ENCODE measurements around the gene RAB1B.
"Not testable (repeated sequence)": the region's sequence is repeated elsewhere in the genome, so short reads cannot be mapped to it uniquely, and the experiment has no call there.

The RAB1B gene

DNA sequence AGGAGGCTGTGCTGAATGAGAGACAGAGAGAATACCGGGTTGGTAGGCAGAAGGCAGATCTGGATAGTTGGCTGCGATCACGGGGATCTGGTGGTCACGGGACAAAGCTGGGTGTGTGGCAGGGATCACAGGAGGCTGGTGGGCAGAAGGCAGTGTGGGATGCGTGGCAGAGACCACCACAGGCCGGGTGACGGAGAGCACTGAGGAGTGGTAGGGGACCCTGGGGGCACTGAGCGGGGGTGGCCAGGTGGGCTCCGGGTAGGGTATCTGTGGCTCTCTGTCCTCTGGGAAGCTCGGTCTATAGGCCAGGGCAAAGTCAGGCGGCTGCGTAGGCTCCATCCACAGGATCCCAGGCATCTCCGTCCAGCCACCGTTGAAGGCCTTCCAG is 47.1 kb downstream of the RAB1B start:
- peak overlapping the region; percentile 62 for H3K4me3 ChIP-seq (ENCODE audit: low read depth, low read length)
- DNase-seq (ENCODE audit: low read depth), result no peak

DNA sequence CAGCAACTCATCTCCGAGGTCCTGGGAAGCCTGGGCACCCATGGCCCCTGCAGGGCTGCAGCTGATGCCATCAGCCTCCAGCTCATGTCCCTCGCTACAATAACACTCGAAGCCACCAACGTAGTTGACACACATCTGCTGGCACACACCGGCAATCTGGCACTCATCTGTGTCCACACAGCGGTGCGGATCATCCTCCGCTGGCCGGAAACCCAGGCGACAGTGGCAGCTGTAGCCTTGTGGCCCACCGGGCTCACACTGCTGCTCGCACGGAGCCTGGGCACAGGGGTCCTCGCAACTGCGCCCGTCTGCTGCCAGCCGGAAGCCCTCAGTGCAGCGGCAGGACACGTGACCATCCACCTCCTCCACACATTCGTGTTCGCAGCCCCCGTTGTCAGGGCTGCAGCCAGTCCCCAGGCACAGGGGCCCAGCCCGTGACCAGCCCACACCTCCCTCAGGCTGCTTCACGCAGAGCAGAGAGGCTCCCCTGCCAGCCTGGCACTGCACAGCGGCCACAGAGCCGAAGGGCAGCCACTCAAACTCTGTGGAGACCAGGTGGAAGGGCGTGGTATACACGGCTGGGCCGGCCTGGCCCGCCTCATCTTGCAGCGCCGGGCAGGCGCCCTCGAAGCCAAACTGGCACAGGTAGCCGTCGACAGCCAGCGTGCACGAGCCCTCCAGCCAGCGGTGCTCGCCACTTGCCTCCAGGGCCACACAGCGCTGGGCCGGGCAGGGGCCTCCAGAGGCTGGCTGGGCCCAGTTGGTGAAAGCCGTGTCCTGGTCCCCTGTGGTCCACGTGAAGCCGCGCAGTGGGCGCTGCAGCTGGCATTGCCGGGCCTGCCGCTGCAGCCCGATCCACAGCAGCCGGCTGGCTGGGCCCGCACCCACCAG is 47.7 kb downstream of the RAB1B start:
- DNase-seq (ENCODE audit: low read depth), result no peak
- peak overlapping the region; percentile 62 for H3K4me3 ChIP-seq (ENCODE audit: low read depth, low read length)

DNA sequence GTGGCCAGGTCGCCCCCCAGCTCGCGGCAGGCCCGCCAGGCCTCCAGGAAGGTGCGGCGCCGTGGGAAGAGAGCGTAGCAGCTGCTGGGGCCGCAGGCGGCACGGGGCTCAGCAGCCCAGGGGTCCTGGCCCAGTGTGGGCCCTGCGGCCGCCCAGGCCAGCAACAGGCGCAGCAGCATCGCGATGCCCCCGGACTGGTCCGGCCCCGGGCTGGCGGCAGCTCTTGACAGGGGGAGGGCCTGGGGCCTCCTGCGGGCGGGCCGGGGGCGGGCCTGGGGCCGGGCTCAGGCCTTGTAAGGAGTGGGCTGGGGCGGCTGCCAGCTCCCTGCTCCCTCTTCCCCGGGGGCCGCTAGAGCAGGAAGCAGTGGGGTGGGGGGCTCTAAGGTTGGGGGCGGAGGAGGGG is 48.4 kb downstream of the RAB1B start, which contains the start of gene CD248:
CD248 (minus strand) TSS at position 196 of the 403 bp plus-strand sequence; CDS start at position 179, 17 bp downstream.
- peak within 1 kb of the TSS; percentile 62 for H3K4me3 ChIP-seq (ENCODE audit: low read depth, low read length)

DNA sequence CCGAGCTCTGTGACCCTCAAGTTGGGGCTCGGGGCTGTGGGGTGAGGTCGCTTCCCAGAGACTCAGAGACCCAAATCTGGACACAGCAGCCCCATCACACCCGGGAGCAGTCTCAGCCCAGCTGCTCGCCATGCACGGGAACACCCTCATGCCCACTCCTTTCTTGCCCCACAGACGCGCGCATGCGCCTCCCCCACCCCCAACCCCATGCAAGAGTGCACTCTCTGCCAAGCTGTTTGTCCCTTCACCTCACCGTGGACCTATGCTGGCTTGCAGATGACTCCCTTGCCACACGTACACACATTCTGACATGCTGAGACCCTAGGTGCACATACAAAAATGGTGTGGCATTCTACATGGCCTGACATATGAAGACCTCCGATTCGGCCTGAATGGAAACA is 48.9 kb downstream of the RAB1B start:
- DNase-seq (ENCODE audit: low read depth), result peak; percentile 65
- no peak overlapping the region for H3K4me3 ChIP-seq (ENCODE audit: low read depth, low read length)

More for the DNA sequence above, 48.4 kb downstream of the RAB1B start, which contains the start of gene CD248:
- peak; percentile 84 for DNase-seq (ENCODE audit: low read depth)

DNA sequence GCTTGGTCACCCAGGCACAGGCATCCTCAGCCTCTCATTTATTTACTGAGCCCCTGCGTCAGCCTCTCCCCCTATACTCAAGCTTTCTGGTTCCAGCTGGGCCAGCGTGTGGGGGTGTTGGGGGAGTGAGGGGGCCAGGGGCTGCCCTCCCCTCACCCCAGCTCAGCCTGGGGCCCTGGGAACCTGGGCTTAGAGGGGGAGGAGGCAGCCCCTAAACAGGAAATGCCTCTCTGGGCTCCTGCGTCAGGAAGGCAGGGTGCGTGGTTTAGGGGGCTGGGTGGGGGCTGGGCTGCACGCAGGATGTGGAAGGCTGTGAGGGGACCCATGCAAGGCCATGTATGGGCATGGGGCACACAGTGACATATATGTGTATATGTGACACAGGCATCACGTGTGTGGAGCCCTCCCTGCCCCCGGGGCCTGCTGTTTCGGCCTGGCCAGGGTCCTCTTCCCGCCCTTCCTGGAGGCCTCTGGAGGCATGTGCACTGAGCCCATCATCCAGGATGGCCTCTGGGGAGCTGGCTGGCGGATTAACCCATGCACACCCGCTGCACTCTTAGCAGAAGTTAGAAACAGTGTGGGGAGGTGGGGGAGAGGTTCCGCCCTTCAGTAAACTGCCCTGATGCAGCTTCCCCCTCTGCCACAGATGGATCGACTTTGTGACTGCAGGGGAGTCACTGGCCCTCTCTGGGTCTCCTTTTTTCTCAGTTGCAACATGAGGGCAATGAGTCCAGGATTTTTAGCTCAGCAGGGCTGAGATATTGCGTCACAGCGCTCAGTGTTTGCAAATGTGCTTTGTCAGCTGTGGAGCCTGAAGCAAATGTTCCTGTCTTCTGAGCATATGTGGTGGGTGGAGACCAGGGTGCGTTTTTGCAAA is 49.5 kb downstream of the RAB1B start:
- DNase-seq (ENCODE audit: low read depth), result peak; percentile 91
- no peak overlapping the region for H3K4me3 ChIP-seq (ENCODE audit: low read depth, low read length)

DNA sequence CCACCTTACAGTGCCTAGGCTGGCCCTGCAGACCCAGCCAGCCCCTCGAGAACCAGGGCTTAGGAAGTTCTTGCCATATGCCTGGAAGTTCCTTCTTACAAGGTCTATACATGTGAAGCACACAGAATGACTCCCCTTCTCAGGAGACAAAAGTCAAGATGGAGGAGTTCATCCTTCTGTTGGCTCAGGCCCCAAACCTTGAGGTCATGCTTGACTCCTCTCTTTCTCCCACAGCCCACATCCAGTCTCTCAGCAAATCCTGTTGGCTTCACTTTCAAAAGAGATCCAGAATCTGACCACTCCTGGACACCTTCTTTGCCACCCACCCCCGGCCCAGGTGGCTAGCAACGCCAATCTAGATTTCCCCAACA is 50.1 kb downstream of the RAB1B start:
- no peak overlapping the region for H3K4me3 ChIP-seq (ENCODE audit: low read depth, low read length)
- DNase-seq (ENCODE audit: low read depth), result no peak

DNA sequence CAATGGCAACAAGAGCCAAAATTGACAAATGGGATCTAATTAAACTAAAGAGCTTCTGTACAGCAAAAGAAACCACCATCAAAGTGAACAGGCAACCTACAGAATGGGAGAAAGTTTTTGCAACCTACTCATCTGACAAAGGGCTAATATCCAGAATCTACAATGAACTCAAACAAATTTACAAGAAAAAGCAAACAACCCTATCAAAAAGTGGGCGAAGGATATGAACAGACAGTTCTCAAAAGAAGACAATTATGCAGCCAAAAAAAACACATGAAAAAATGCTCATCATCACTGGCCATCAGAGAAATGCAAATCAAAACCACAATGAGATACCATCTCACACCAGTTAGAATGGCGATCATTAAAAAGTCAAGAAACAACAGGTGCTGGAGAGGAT is 51.9 kb downstream of the RAB1B start:
- not testable (repeated sequence) for DNase-seq (ENCODE audit: low read depth); H3K4me3 ChIP-seq (ENCODE audit: low read depth, low read length)

DNA sequence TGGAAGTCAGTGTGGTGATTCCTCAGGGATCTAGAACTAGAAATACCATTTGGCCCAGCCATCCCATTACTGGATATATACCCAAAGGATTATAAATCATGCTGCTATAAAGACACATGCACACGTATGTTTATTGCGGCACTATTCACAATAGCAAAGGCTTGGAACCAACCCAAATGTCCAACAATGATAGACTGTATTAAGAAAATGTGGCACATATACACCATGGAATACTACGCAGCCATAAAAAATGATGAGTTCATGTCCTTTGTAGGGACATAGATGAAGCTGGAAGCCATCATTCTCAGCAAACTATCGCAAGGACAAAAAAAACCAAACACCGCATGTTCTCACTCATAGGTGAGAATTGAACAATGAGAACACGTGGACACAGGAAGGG is 52.3 kb downstream of the RAB1B start:
- H3K4me3 ChIP-seq (ENCODE audit: low read depth, low read length); DNase-seq (ENCODE audit: low read depth): not testable (repeated sequence)

DNA sequence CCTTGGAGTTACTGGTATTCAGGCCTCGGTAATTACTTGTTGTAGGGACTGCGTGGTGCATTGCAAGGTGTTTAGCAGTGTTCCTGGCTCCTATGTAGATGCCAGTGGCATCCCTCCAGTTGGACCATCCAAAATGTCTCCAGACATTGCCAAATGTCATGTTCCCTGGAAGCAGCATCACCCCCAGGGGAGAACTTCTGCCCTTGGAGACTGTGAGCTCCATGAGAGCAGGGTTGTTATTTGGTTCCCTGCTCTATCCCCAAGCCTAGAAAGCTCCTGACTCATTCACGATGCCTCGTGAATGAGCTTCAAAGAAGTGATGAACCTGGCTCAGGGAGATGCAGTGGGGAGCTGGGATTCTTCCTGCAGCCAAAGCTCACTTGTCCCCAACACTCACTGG is 53.2 kb downstream of the RAB1B start:
- H3K4me3 ChIP-seq (ENCODE audit: low read depth, low read length), result no peak overlapping the region
- DNase-seq (ENCODE audit: low read depth), result no peak

DNA sequence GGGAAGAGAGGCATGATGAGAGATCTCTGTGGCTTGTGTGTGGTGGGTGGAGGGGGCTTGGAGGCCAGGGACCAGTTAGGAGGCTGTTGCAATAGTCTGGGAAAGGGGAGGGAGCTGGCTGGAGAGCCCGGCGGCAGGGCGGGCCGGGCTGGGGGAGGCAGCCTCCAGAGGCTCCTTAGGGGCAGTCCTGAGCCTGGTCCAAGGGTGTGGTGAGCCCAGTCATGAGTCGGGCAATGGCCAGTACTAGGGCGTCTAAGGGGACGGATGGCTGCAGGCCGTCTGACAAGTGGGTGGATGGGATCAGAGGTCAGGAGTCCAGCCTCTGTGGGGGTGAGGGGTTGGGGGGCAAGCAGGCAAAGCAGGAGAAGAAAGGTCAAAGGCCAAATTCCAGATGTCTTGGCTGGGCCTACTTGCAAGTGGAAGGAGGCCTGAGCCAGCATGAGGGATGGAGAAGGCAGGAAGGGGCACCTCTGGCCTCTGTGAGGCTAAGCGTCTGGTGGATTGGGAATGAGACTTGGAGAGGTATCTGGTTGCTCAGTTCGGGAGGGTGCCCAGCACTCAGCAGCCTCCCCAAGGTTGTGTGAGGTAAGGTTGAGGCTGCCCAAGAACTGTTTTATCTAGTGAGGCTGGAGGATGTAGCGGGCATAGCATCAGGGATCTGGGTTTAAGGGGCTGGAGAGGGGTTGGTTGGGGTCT is 54.4 kb downstream of the RAB1B start:
- no peak overlapping the region for H3K4me3 ChIP-seq (ENCODE audit: low read depth, low read length)
- no peak for DNase-seq (ENCODE audit: low read depth)

DNA sequence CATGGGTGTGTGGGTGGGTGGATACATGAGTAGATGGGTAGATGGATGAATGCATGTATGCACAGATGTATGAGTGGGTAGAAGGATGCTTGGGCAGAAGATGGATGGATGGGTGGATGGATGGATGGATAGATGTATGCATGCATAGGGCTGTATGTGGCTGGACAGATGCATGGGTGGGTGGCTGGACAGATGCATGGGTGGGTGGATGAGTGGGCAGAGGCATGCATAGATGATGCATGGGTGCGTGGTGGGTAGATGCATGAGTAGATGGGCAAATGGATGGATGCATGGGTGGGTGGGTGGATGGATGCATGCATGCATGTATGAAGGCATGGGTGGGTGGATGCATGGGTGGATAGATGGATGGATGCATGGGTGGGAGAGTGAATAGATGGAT is 55.2 kb downstream of the RAB1B start:
- no peak overlapping the region for H3K4me3 ChIP-seq (ENCODE audit: low read depth, low read length)
- DNase-seq (ENCODE audit: low read depth), result no peak

DNA sequence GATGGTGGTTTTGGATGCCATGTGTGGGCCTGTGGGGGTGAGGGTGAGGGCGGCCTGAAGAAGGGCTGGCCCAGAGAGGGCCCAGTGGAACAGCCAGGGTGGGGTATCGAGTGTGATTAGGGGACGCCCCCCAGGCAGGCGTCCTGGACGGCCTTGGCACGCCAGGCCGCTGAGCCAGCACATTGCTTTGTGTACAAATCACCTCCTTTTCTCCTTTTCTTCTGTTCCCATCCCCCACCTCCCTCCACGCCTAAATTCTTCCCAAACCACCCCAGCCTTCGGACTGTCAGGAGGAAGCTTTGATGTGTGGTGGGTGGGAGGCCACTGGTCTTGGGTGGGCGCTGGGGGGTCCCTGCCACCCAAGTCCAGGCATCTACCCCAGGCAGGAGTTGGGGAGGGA is 56.2 kb downstream of the RAB1B start:
- no peak overlapping the region for H3K4me3 ChIP-seq (ENCODE audit: low read depth, low read length)
- no peak for DNase-seq (ENCODE audit: low read depth)

DNA sequence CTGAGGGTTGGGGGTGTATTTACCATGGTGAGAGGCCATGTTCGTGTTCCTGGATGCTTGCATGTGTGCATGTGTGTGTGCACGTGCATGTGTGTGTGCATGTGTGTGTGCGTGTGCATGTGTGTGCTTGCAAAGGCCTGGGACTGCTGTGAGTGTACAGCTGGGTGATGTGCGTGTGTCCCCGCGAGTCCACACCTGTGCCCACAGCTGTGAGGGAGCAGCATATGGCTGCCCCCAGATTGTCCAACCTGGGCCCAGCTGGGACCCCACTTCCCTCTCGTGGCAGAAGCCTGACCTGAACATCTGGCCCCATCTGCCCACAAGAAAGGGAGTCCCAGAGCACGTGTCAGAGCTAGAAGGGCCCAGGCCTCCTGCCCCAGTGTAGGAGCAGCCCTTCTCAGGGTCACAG is 56.8 kb downstream of the RAB1B start:
- DNase-seq (ENCODE audit: low read depth), result no peak
- H3K4me3 ChIP-seq (ENCODE audit: low read depth, low read length), result no peak overlapping the region

DNA sequence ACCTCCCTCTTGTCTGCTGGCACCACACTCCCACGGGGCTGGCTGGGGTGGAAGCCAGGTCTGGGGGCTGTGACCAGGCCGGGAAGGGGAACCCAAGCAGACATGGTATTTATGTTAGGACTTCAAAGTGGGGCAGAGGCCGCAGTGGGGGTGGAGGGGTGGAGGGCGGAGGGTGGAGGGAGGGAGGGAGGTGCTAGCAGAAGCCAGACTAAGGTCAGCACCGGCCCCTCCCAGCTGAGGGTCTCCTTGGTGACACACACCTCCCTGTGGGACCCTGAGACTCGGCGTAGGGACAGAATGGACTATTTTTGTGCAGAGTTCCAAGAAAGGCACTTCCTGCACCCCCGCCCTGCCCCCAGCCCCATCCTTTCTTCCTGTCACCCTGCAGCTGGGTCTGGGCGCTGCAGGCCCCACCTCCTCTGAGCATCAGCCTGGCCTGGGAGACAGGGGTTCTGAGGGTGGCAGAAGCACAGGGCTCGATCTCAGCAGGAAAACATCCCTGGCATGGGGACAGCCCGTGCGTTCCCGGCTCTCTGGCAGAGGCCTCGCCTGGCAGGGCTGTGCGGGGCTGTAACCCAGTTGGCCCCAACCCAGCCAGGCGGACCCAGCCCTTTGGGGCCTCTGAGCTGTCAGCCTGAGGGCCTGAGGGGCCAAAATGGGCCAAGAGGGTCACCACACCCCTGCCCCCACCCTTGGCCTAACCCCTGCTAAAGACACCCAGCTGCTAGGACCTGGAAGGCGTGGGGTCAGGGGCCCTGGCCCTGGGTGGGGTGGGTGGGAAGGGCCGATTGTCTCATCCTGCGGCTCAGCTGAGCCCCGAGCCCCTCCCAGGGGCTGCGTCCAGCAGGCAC is 58.0 kb downstream of the RAB1B start:
- no peak for DNase-seq (ENCODE audit: low read depth)
- H3K4me3 ChIP-seq (ENCODE audit: low read depth, low read length), result no peak overlapping the region
